DMS79 (cell line): ENCODE data around the gene SUPT16H.
A peak's percentile ranks its signal among the peaks of the same experiment; 100 is the strongest.
"Not testable (repeated sequence)": the region's sequence is repeated elsewhere in the genome, so short reads cannot be mapped to it uniquely, and the experiment has no call there.

Experiments
- DNase-seq: peaks from one replicate; lab custom pipeline; 2025; lab: John Stamatoyannopoulos, UW

The SUPT16H gene

GRCh38 chr14:21367582-21368144, 16.2 kb downstream of the SUPT16H start:
- DNase-seq, result no peak

- DNase-seq, result no peak
These were observed 27.3 kb downstream of the SUPT16H start for GRCh38 chr14:21356511-21356910.

- DNase-seq, result no peak
These were observed 31.2 kb downstream of the SUPT16H start for GRCh38 chr14:21352587-21352986.

- no peak for DNase-seq
These were observed 33.3 kb downstream of the SUPT16H start for GRCh38 chr14:21350539-21350938.

- DNase-seq, result no peak
These were observed 36.6 kb downstream of the SUPT16H start for GRCh38 chr14:21347201-21347600.

GRCh38 chr14:21346532-21347135, 37.2 kb downstream of the SUPT16H start:
- DNase-seq, result no peak

- DNase-seq, result no peak
These were observed 40.6 kb downstream of the SUPT16H start for GRCh38 chr14:21343035-21343794.

- no peak for DNase-seq
These were observed 49.5 kb downstream of the SUPT16H start for GRCh38 chr14:21334202-21334906.

GRCh38 chr14:21332950-21333349, 50.9 kb downstream of the SUPT16H start:
- no peak for DNase-seq

GRCh38 chr14:21326972-21327371, 56.8 kb downstream of the SUPT16H start:
- DNase-seq, result no peak

GRCh38 chr14:21322716-21323115, 61.1 kb downstream of the SUPT16H start:
- DNase-seq, result no peak

GRCh38 chr14:21320913-21321312, 62.9 kb downstream of the SUPT16H start:
- DNase-seq, result peak; percentile 72

GRCh38 chr14:21317398-21317797, 66.4 kb downstream of the SUPT16H start:
- no peak for DNase-seq

- DNase-seq, result no peak
These were observed 70.3 kb downstream of the SUPT16H start for GRCh38 chr14:21313512-21313911.

- DNase-seq, result no peak
These were observed 72.2 kb downstream of the SUPT16H start for GRCh38 chr14:21311614-21312013.

- DNase-seq, result no peak
These were observed 73.9 kb downstream of the SUPT16H start for GRCh38 chr14:21309956-21310355.

GRCh38 chr14:21309238-21309636, 74.6 kb downstream of the SUPT16H start:
- no peak for DNase-seq

GRCh38 chr14:21308479-21309237, 75.2 kb downstream of the SUPT16H start:
- DNase-seq, result peak; percentile 82

- DNase-seq, result no peak
These were observed 75.7 kb downstream of the SUPT16H start for GRCh38 chr14:21308132-21308478.

GRCh38 chr14:21307637-21308036, 76.2 kb downstream of the SUPT16H start:
- DNase-seq, result no peak

- not testable (repeated sequence) for DNase-seq
These were observed 81.0 kb downstream of the SUPT16H start for GRCh38 chr14:21302836-21303140.
